Measurements from ENCODE around the gene ANKDD1B.

DNA sequence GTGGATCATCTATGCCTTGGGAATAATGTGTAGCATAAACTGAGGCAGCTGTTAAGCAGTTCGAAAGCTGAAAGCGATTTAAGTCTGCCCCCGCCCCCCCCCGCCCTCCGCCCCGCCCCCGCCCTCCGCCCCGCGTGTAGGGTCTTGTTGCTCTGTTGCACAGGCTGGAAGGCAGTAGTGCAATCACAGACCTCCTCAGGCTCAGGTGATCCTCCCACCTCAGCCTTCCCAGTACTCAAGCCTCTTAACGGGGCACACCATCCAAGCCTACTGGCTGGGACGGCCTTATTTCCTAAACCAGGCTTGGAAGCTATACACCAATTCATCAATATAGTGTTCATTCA is 945 bp downstream of the ANKDD1B start:
- TF ChIP-seq CTCF (IDR thresholded peaks at IDR 0.05) = no peak
- no peak for TF ChIP-seq POLR2A (IDR thresholded peaks at IDR 0.05)

All from prostate gland (tissue), 2 donors.